ENCODE data around the gene AGTR1.

The AGTR1 gene

DNA sequence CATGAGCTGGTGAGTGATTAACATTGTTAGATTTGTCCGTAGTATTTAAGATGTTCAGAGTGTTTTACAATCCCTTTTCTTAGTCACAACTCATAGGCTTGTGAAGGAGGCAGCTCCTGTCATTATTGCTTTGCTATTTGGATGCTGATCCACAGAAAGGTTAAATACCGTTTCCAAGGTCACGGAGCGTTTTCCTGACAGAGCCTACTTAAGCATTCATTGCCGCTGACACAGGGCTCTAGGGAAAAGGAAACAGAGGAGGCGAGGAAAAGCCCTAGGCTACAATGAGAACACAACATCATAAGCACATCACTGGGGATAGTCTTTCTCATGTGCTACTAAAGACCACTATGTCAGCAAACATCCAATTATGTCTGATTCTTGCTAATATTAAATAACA is 91.4 kb downstream of the AGTR1 start:
- TF ChIP-seq, protein P1, sequence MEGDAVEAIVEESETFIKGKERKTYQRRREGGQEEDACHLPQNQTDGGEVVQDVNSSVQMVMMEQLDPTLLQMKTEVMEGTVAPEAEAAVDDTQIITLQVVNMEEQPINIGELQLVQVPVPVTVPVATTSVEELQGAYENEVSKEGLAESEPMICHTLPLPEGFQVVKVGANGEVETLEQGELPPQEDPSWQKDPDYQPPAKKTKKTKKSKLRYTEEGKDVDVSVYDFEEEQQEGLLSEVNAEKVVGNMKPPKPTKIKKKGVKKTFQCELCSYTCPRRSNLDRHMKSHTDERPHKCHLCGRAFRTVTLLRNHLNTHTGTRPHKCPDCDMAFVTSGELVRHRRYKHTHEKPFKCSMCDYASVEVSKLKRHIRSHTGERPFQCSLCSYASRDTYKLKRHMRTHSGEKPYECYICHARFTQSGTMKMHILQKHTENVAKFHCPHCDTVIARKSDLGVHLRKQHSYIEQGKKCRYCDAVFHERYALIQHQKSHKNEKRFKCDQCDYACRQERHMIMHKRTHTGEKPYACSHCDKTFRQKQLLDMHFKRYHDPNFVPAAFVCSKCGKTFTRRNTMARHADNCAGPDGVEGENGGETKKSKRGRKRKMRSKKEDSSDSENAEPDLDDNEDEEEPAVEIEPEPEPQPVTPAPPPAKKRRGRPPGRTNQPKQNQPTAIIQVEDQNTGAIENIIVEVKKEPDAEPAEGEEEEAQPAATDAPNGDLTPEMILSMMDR (conservative IDR thresholded peaks at IDR 0.05; ENCODE audit: low read depth): no peak
- POLR2A ChIA-PET (ENCODE audit: low non-redundant PET): no interaction called here
- no peak for DNase-seq (ENCODE audit: low spot score)
- CTCF ChIA-PET: interaction anchor here (0.6 kb wide), 1 partner anchor 69 kb away, joined by 3 read pairs; no protein-coding TSS in a partner anchor
- H3K27ac ChIP-seq: no peak overlapping the region

DNA sequence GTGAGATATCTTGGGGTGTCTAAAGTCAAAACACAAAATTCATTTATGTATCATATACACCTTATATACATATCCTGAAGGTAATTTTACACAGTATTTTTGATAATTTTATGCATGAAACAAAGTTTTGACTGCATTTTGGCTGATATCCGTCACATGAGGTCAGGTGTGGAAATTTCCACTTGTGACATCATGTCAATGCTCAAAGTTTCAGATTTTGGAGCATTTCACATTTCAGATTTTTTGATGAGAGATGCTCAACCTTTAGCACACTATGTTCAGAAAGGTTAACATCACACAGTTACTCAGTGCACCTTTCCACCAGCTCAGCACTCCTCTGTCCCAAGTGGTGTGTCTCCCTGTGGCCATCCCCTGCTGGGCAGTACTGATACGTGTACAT is 92.2 kb downstream of the AGTR1 start:
- H3K27ac ChIP-seq: no peak overlapping the region
- POLR2A ChIA-PET (ENCODE audit: low non-redundant PET): no interaction called here
- CTCF ChIA-PET: no interaction called here
- DNase-seq (ENCODE audit: low spot score): no peak
- TF ChIP-seq, protein P1 (conservative IDR thresholded peaks at IDR 0.05; ENCODE audit: low read depth): no peak

DNA sequence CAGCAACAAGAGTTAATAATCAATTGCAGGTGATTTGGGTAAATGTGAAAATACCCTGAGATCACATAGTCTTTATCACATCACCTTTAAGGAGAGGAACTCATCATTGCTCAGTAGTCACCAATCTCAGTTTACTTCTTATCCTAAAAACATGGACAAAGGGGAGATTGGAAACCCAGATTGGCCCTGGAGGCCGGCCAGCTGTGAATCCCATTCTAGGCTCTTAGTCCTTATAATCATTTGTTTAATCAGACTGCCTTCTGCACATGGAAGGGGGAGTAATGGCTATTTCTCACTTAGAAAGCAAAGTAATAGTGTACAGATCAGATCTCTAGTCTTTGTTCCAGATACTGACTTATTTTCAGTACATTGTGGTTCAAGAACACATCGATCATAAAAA is 92.7 kb downstream of the AGTR1 start:
- H3K27ac ChIP-seq: no peak overlapping the region

DNA sequence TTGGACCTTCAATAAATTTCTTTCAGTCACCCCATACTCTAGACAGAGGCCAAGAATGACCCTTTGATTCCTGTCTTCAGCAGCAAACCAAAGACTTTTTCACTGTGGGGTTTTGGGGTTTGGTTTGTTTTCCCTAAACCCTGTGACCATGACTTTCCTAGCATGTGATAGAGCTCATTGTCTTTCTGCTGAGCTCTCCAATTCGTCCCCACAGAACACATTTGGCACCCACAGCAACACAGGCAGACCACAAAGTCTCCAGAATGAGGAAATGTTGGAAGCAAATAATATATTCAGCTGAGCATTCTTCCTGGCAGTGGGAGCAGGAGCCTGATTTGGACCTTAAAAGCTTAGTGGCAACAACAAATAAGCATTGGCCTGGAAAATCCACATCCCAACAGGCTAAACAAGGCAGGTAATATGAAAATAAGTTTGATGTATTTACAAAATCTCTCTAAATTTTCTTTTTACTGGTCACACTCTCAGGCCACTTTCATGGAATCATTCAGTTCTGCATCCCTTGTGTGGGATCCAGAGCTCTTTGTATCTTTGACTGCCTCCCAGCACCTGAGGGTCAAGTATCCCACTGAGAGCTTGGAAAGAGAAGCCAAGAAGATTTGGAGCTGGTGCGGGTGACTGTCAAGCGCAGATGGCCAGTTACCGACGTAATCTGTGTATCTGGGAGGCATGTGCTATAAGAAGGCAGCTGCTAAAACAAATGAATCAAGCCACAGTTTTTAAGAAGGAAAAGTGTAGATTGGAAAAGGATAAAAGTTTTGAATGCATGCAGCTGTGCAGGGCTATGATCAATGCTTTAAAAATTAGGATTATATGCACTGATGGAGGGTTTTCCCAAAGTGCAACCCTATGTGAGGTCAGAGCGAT is 93.4 kb downstream of the AGTR1 start:
- TF ChIP-seq, protein P1 (conservative IDR thresholded peaks at IDR 0.05; ENCODE audit: low read depth): no peak
- no peak for DNase-seq (ENCODE audit: low spot score)
- H3K27ac ChIP-seq: no peak overlapping the region
- ChIA-PET CTCF (interaction anchor here (0.6 kb wide), 1 partner anchor 165 kb away, joined by 4 read pairs; no protein-coding TSS in a partner anchor), POLR2A (ENCODE audit: low non-redundant PET) (no interaction called here)

More for the DNA sequence above, 92.7 kb downstream of the AGTR1 start:
- TF ChIP-seq, protein P1 (conservative IDR thresholded peaks at IDR 0.05; ENCODE audit: low read depth): no peak
- POLR2A ChIA-PET (ENCODE audit: low non-redundant PET): no interaction called here
- no peak for DNase-seq (ENCODE audit: low spot score)
- CTCF ChIA-PET: no interaction called here

DNA sequence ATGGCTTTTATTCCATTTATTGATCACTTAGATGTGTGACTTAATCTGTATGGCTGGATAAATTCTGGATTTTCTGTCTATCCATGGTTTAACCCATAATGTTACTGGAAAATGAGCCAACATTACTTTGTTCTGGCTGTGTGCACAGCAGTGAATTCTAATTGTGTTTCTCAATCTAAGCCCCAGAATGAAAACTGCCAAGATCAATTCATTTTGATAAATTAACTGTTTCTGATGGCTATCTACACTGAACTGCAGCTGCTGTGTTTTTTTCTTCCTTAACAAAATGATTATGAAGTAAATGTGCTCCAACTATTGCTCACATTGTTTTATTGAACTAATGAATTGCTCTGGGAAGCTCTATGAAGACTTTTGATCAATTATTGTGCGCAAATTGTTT is 94.2 kb downstream of the AGTR1 start:
- CTCF ChIA-PET: no interaction called here

DNA sequence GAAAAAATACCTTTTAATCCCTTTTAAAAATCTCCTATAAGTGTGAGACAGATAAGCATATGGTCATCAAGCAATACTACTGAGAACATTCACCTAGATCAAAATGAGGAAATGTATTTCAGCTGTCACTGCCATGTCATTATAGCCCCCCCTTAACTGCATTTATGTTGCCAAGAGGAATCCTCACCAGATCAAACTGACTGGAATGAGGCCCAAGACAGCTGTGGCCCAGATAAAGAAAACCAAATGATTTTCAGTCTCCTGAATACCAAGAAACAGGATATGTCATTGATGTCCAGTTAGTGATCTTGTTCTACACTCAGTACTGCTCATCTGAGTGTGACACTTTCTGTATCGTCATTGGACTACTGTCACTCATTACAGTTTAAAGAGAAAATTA is 94.8 kb downstream of the AGTR1 start:
- ChIA-PET POLR2A (ENCODE audit: low non-redundant PET) (no interaction called here), CTCF (no interaction called here)
- no peak for DNase-seq (ENCODE audit: low spot score)
- H3K27ac ChIP-seq: no peak overlapping the region
- TF ChIP-seq, protein P1 (conservative IDR thresholded peaks at IDR 0.05; ENCODE audit: low read depth): no peak

More for the DNA sequence above, 94.2 kb downstream of the AGTR1 start:
- no peak overlapping the region for H3K27ac ChIP-seq
- TF ChIP-seq, protein P1 (conservative IDR thresholded peaks at IDR 0.05; ENCODE audit: low read depth): no peak
- POLR2A ChIA-PET (ENCODE audit: low non-redundant PET): no interaction called here
- no peak for DNase-seq (ENCODE audit: low spot score)

Measured in RWPE1 (cell line).